Measurements from ENCODE around the gene CACNA2D3.

DNA sequence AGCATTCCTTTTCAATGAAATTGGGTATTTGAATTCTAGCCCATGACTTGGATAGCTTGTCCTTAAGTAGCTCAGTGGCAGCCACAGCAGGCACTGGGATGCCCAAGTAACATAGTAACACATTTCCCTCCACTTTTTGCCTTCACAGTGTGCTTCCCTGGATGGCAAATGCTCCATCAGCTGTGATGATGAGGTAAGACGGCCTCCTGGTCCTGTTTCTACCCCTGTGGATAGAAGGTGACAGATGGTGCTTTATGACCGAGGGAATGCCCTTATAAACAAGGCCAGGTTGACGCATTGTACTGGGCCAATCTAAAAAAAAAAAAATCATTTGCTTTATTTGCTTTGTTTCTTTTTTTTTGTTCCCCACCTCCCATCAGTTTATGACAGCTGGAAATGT, 847.3 kb downstream of the CACNA2D3 start:
- TF ChIP-seq POLR2A (IDR thresholded peaks at IDR 0.05; ENCODE audit: low read depth, low read length) (no peak), POLR2AphosphoS5 (IDR thresholded peaks at IDR 0.05; ENCODE audit: low read depth, low read length) (no peak), PAX5 (IDR thresholded peaks at IDR 0.05; ENCODE audit: insufficient read depth, low read length, severe bottlenecking) (no peak), TAF1 (IDR thresholded peaks at IDR 0.05; ENCODE audit: low read depth, low read length) (no peak), SPI1 (IDR thresholded peaks at IDR 0.05; ENCODE audit: low read depth, low read length) (no peak), POU2F2 (IDR thresholded peaks at IDR 0.05; ENCODE audit: low read depth, low read length) (no peak)

All from GM12891 (cell line).